Caco-2 (cell line): ENCODE data around the gene ZBTB16. TPM values are rescaled to one million over a fixed set of nuclear protein-coding genes. Genes with fewer than 3 reads are reported as not detected.

Source experiments
- BruUV-seq: library from RNA; stranded (reverse); fragments of 400-500 nt; replicated peaks from 2 replicates; lab custom pipeline; 2021; lab: Mats Ljungman, UMichigan
- CTCF ChIA-PET: fragments of 300-600 bp; sonication (Branson Sonifier 250); formaldehyde crosslinking; loops from one replicate; lab custom pipeline; 2022; ENCODE audit warnings: antibody characterized with exemption; lab: Charles Lee
- POLR2A ChIA-PET: fragments of 300-600 bp; sonication (Branson Sonifier 250); formaldehyde crosslinking; loops from one replicate; lab custom pipeline; 2022; ENCODE audit warnings: antibody characterized with exemption; lab: Charles Lee
- DNase-seq, 2 experiments: peaks; one replicate each; pipeline versions ENCODE4 v3.0.0 to v3.0.0-alpha.2; 2020 to 2022
- H3K27me3 ChIP-seq: replicated peaks from 2 replicates; pipeline ENCODE4 v1.6.0; 2011; ENCODE audit warnings: low read length; ENCODE audit not compliant: control insufficient read depth, insufficient read depth
- H3K36me3 ChIP-seq: 2 replicates; pipeline ENCODE4 v1.5.1; 2011; ENCODE audit warnings: low read length; ENCODE audit not compliant: control insufficient read depth, insufficient read depth
- H3K4me1 ChIP-seq: fragments of 250-450 bp; sonication (Bioruptor Pico); 2 replicates; pipeline ENCODE4 v1.5.1; 2020; ENCODE audit warnings: mild to moderate bottlenecking
- H3K4me3 ChIP-seq: 2 replicates; pipeline ENCODE4 v1.5.1; 2011; ENCODE audit warnings: low read depth, mild to moderate bottlenecking, control low read depth, low read length
- H3K9me3 ChIP-seq: fragments of 250-450 bp; sonication (Bioruptor Pico); 2 replicates; pipeline ENCODE4 v1.5.1; 2020; ENCODE audit warnings: mild to moderate bottlenecking, moderate library complexity
- H3K27ac Mint-ChIP-seq: one replicate; pipeline ENCODE4 v1.8.0; 2022; ENCODE audit warnings: mixed read lengths; ENCODE audit not compliant: unreplicated experiment
- H3K27me3 Mint-ChIP-seq: one replicate; pipeline ENCODE4 v1.8.0; 2022; ENCODE audit warnings: mixed read lengths; ENCODE audit not compliant: insufficient read depth, unreplicated experiment
- H3K36me3 Mint-ChIP-seq: one replicate; pipeline ENCODE4 v1.8.0; 2022; ENCODE audit warnings: mild to moderate bottlenecking, mixed read lengths; ENCODE audit not compliant: insufficient read depth, unreplicated experiment
- H3K4me1 Mint-ChIP-seq: one replicate; pipeline ENCODE4 v1.8.0; 2022; ENCODE audit warnings: low read depth, mixed read lengths; ENCODE audit not compliant: unreplicated experiment
- H3K4me3 Mint-ChIP-seq: one replicate; pipeline ENCODE4 v1.8.0; 2022; ENCODE audit warnings: mild to moderate bottlenecking, moderate library complexity, mixed read lengths; ENCODE audit not compliant: unreplicated experiment
- H3K9me3 Mint-ChIP-seq: one replicate; pipeline ENCODE4 v1.8.0; 2022; ENCODE audit warnings: mixed read lengths; ENCODE audit not compliant: unreplicated experiment
- CTCF ChIP-seq, 2 experiments: fragments of 200-600 bp in 1 of 2; IDR thresholded peaks; 1 replicate in 1 of 2; 2 replicates in 1 of 2; pipeline versions ENCODE4 v1.5.1 to v1.8.0; 2011 to 2022; ENCODE audit warnings: antibody characterized with exemption in 1 of 2, control low read depth in 1 of 2, inconsistent platforms in 1 of 2, low read depth in 1 of 2, low read length in 1 of 2, mild to moderate bottlenecking in 1 of 2, moderate library complexity in 1 of 2; ENCODE audit not compliant: insufficient read depth in 1 of 2, severe bottlenecking in 1 of 2, unreplicated experiment in 1 of 2
- intact Hi-C: fragments of 100-400 bp; cut with micrococcal nuclease; formaldehyde crosslinking; loops from one replicate; pipeline ENCODE4 v1.10.0; 2022; ENCODE audit not compliant: unreplicated experiment
- total RNA-seq: library from RNA; stranded (reverse); gene quantifications from 2 replicates; pipeline ENCODE4 v1.2.3, GENCODE V29; 2022

ZBTB16 gene
- total RNA-seq, 1 experiment from 2014 or later = 12.7 TPM

- no peak for TF ChIP-seq CTCF (IDR thresholded peaks at IDR 0.05; ENCODE audit: insufficient read depth in 1 of 2, low read depth in 1 of 2, low read length in 1 of 2, severe bottlenecking in 1 of 2, unreplicated experiment in 1 of 2)
- no peaks in the 10 kb centered on the region for H3K9me3 Mint-ChIP-seq
- intact Hi-C loops = no loop called here
- Histone ChIP-seq H3K36me3 (no peaks in the 10 kb centered on the region), H3K4me3 (no peak overlapping the region), H3K9me3 (no peaks in the 10 kb centered on the region), H3K4me1 (peaks cover 21% of the 10 kb centered on the region), H3K27me3 (no peaks in the 10 kb centered on the region)
- BruUV-seq = no TSS peak
- CTCF ChIA-PET = interaction anchor here (0.7 to 7.0 kb wide), 5 partner anchors 16 to 362 kb away, joined by 3 to 99 read pairs (median 4); no protein-coding TSS in a partner anchor
- no peak overlapping the region for H3K4me3 Mint-ChIP-seq
- no peak overlapping the region for H3K27ac Mint-ChIP-seq
- no peak for DNase-seq
- POLR2A ChIA-PET = no interaction called here
- H3K4me1 Mint-ChIP-seq = peaks cover 7% of the 10 kb centered on the region
- no peaks in the 10 kb centered on the region for H3K27me3 Mint-ChIP-seq
- no peaks in the 10 kb centered on the region for H3K36me3 Mint-ChIP-seq
These were observed 199.2 kb downstream of the ZBTB16 start for GRCh38 chr11:114258696-114259095.

- Mint-ChIP-seq H3K27me3 (no peaks in the 10 kb centered on the region), H3K4me1 (peaks cover 7% of the 10 kb centered on the region), H3K36me3 (no peaks in the 10 kb centered on the region), H3K4me3 (no peak overlapping the region), H3K27ac (no peak overlapping the region), H3K9me3 (no peaks in the 10 kb centered on the region)
- DNase-seq = no peak
- no peak for TF ChIP-seq CTCF (IDR thresholded peaks at IDR 0.05; ENCODE audit: insufficient read depth in 1 of 2, low read depth in 1 of 2, low read length in 1 of 2, severe bottlenecking in 1 of 2, unreplicated experiment in 1 of 2)
- Histone ChIP-seq H3K4me3 (no peak overlapping the region), H3K4me1 (peaks cover 21% of the 10 kb centered on the region), H3K9me3 (no peaks in the 10 kb centered on the region), H3K27me3 (no peaks in the 10 kb centered on the region), H3K36me3 (no peaks in the 10 kb centered on the region)
- intact Hi-C loops = no loop called here
- CTCF ChIA-PET = interaction anchor here (0.7 to 7.0 kb wide), 6 partner anchors 49 to 453 kb away, joined by 3 to 99 read pairs (median 4); partner anchors contain the start of gene ZBTB16
- POLR2A ChIA-PET = no interaction called here
- no TSS peak for BruUV-seq
These were observed 199.6 kb downstream of the ZBTB16 start for GRCh38 chr11:114259124-114259526.

- Mint-ChIP-seq H3K27me3 (no peaks in the 10 kb centered on the region), H3K4me1 (peaks cover 7% of the 10 kb centered on the region), H3K4me3 (no peak overlapping the region), H3K36me3 (no peaks in the 10 kb centered on the region), H3K27ac (no peak overlapping the region), H3K9me3 (no peaks in the 10 kb centered on the region)
- H3K9me3 ChIP-seq = no peaks in the 10 kb centered on the region
- intact Hi-C loops = no loop called here
- ChIA-PET POLR2A (no interaction called here), CTCF (interaction anchor here (0.6 to 7.0 kb wide), 8 partner anchors 10 to 453 kb away, joined by 3 to 99 read pairs (median 14); partner anchors contain the start of gene ZBTB16)
- H3K4me3 ChIP-seq = no peak overlapping the region
- no peaks in the 10 kb centered on the region for H3K36me3 ChIP-seq
- no TSS peak for BruUV-seq
- no peak for DNase-seq
- peaks cover 21% of the 10 kb centered on the region for H3K4me1 ChIP-seq
- no peaks in the 10 kb centered on the region for H3K27me3 ChIP-seq
- TF ChIP-seq CTCF (IDR thresholded peaks at IDR 0.05; ENCODE audit: insufficient read depth in 1 of 2, low read depth in 1 of 2, low read length in 1 of 2, severe bottlenecking in 1 of 2, unreplicated experiment in 1 of 2) = no peak
These were observed 200.1 kb downstream of the ZBTB16 start for GRCh38 chr11:114259551-114259983.
